Activated naive CD8-positive, alpha-beta T cell treated with anti-CD3 and anti-CD28 coated beads for 36 hours (primary cell): ENCODE measurements around the gene PPM1H. TPM values are rescaled to one million over a fixed set of nuclear protein-coding genes. Genes with fewer than 3 reads are reported as not detected.

Experiments
- DNase-seq: peaks from one replicate; pipeline ENCODE4 v3.0.0; 2021
- H3K27ac Mint-ChIP-seq: one replicate; pipeline ENCODE4 v1.8.0; 2022; ENCODE audit warnings: mild to moderate bottlenecking, moderate library complexity, mixed read lengths
- H3K27me3 Mint-ChIP-seq: one replicate; pipeline ENCODE4 v1.8.0; 2022; ENCODE audit warnings: mild to moderate bottlenecking, mixed read lengths
- H3K36me3 Mint-ChIP-seq: one replicate; pipeline ENCODE4 v1.8.0; 2021; ENCODE audit warnings: mild to moderate bottlenecking, mixed read lengths
- H3K4me1 Mint-ChIP-seq: one replicate; pipeline ENCODE4 v1.8.0; 2021; ENCODE audit warnings: mixed read lengths
- H3K4me3 Mint-ChIP-seq: one replicate; pipeline ENCODE4 v1.8.0; 2022; ENCODE audit warnings: mild to moderate bottlenecking, moderate library complexity, mixed read lengths
- H3K9me3 Mint-ChIP-seq: one replicate; pipeline ENCODE4 v1.8.0; 2022; ENCODE audit warnings: mixed read lengths
- total RNA-seq, 2 experiments: library from RNA; stranded (reverse); gene quantifications; one replicate each; pipeline ENCODE4 v1.2.3, GENCODE V29; 2021

PPM1H gene
- total RNA-seq, 2 experiments from 2014 or later = 0.04 TPM; not detected in 1

DNA sequence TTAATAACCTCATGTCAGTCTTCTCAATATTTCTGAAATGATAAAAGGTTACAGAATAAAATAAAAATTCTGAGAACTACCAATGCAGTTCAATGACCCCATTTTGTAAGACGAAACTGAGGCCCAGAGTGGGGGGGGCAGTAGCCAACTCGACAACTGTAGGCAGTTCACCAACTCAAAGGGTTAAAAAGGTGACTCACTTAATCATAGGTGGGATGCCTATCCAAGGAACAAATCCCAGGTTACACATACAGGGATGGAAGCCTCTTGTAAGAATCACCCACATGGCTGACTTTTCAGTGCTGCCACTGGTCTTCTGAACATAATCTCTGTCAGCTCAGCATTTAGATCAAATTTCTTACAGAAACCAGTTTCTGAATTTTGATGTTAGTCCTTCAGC lies 10.9 kb downstream of the PPM1H start:
- H3K27ac Mint-ChIP-seq = no peak overlapping the region
- H3K36me3 Mint-ChIP-seq = no peaks in the 10 kb centered on the region
- no peak overlapping the region for H3K4me3 Mint-ChIP-seq
- no peaks in the 10 kb centered on the region for H3K9me3 Mint-ChIP-seq
- DNase-seq = no peak
- peaks cover 10% of the 10 kb centered on the region for H3K27me3 Mint-ChIP-seq
- H3K4me1 Mint-ChIP-seq = no peaks in the 10 kb centered on the region

DNA sequence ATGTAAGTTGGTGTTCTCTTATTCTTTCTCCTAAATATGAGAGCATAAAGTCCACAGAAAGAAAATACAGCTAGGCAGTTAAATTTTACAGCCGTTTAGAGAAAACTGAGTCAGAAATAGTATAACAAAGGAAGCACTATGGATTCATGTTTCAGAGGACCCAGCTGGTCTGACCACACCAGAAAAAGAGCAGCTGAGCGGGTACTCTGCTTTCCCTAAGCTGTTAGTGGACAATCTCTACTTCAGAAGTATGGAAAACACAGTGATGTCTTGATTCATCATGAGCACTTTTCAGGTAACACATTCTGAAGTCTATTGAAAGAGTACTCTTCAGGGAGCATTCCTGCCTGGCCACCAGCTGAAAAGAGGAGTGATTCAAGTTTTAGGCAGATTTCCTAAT lies 12.4 kb downstream of the PPM1H start:
- Mint-ChIP-seq H3K4me1 (no peaks in the 10 kb centered on the region), H3K36me3 (no peaks in the 10 kb centered on the region), H3K27me3 (peaks cover 10% of the 10 kb centered on the region), H3K9me3 (no peaks in the 10 kb centered on the region), H3K4me3 (no peak overlapping the region), H3K27ac (no peak overlapping the region)
- DNase-seq = no peak

DNA sequence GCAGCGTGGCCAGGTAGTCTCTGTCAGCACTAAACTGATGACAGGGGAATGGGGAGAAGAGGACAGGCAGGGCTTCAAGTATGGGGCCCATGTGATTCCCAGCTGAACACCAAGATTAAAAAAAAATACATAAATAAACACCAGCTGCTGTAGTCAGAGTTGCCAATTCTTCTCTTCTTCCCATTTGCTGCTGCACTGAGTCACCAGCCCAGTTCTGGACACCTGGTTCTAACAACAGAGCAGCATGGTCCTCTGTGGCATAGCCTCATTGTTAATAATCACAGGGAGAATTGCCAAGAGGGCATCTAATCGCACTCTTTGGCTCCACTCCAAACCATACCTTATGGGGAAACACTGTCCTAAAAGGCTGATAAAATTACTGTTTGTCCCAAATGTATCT lies 15.1 kb downstream of the PPM1H start:
- no peaks in the 10 kb centered on the region for H3K27me3 Mint-ChIP-seq
- no peak overlapping the region for H3K27ac Mint-ChIP-seq
- no peaks in the 10 kb centered on the region for H3K4me1 Mint-ChIP-seq
- no peaks in the 10 kb centered on the region for H3K9me3 Mint-ChIP-seq
- H3K4me3 Mint-ChIP-seq = no peak overlapping the region
- DNase-seq = no peak
- no peaks in the 10 kb centered on the region for H3K36me3 Mint-ChIP-seq

DNA sequence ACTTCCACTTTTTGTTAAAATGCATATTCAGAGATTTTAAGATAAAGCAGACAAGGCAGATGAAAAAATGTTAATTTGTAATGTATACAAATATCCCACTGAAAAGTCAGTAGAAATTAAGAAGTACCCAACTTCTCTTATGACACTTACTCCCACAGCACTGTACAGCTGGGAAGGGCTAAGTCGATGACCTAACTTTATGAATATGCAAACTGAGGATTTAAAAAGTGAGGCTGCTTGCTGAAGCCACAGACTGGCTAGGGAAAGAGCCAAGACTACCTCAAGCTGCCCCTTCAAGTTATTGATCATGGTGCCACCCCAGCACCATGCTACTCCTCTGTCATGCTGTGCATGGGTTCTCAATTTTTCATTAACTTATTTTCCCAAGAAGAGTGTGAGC lies 17.0 kb downstream of the PPM1H start:
- Mint-ChIP-seq H3K27me3 (no peaks in the 10 kb centered on the region), H3K4me1 (no peaks in the 10 kb centered on the region), H3K4me3 (no peak overlapping the region), H3K36me3 (no peaks in the 10 kb centered on the region), H3K27ac (no peak overlapping the region), H3K9me3 (no peaks in the 10 kb centered on the region)
- DNase-seq = no peak

DNA sequence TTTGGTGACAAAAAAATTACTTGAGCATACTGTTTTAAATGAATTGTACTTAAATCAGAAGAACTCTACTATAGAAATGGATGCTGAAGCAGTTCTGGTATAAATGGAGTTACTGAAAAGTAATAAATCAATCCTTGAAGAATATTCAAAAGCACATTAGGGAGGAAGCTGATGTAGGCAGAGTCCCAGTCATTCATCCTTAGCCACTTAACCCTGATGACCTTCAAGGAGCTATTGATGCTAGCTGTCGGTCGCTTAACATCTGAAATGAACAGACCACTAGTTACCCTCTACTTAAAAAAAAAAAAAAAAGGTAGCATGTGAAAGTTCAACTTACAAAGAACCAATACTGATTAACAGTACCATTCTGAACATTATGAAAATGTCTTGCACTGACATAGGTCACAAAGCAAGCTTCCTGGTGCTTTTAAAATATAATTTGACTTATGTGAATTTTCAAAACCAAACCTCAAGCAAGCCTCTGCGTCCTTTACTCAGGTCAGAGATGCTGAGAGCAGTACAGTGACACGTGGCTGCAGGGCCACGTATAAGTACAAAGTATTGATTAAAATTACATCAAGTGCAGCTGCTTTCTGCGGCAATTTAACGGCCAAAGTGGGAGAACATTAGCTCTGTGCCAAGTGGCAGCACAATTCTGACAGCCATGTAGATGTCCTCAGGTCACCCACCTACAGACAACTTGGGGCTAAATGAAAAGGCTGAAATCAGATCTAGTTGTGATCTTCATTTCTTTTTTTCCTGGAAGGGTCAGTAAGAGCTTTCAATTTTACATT lies 18.1 kb downstream of the PPM1H start:
- no peaks in the 10 kb centered on the region for H3K27me3 Mint-ChIP-seq
- H3K27ac Mint-ChIP-seq = no peak overlapping the region
- H3K9me3 Mint-ChIP-seq = no peaks in the 10 kb centered on the region
- no peaks in the 10 kb centered on the region for H3K4me1 Mint-ChIP-seq
- H3K36me3 Mint-ChIP-seq = no peaks in the 10 kb centered on the region
- no peak overlapping the region for H3K4me3 Mint-ChIP-seq
- DNase-seq = no peak

DNA sequence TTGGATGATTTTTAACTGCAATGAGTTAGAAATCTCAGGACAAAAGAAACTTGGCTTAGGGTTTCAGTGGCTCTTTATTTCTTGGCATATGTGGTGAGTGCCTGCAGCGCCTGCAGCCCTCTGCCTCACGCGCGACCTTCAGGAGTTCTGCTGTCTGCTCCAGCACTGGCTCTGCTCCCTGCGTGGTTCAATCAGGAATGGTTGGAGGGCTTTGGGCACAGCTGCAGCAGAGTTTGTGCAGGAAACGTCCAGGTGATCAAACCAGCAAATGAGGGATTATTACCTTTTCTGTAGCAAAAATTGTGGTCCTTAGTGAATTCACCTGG lies 19.8 kb downstream of the PPM1H start:
- H3K9me3 Mint-ChIP-seq = no peaks in the 10 kb centered on the region
- no peaks in the 10 kb centered on the region for H3K36me3 Mint-ChIP-seq
- H3K27me3 Mint-ChIP-seq = no peaks in the 10 kb centered on the region
- no peaks in the 10 kb centered on the region for H3K4me1 Mint-ChIP-seq
- DNase-seq = no peak
- no peak overlapping the region for H3K27ac Mint-ChIP-seq
- H3K4me3 Mint-ChIP-seq = no peak overlapping the region

DNA sequence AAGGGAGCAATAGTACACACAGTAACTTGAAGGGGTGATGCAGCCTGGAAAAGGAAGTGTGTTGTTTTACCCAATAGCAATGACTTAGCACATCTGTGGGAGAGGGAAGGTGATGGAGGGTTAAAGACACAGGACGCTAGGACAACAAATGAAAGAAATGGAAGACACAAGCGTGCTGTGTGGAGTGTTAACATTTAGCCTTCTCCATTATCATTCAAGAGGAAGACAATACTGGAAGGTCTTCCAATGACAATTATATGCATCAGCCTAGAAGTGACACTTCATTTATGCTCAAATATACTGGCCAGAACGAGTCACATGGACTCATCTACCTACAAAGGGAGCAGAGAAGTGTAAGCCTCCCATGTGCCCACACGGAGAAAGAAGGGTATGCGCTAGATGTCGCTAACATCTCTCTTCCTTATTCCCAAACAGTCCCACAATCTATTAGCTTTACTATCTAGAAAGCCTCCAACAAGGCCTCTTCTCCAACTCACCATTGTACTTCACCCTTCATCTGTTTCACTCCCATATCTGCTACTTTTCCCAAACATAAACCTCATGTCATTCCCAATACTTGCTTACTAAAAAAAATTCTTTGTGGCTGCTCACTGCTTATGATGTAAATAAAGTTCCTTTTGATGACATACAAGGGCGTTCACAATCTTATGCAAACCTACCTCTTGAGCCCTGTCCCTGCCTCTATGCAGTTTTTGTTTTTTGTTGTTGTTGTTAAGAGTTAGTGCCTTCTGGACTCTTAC lies 20.3 kb downstream of the PPM1H start:
- H3K9me3 Mint-ChIP-seq = no peaks in the 10 kb centered on the region
- no peaks in the 10 kb centered on the region for H3K27me3 Mint-ChIP-seq
- H3K4me1 Mint-ChIP-seq = no peaks in the 10 kb centered on the region
- H3K36me3 Mint-ChIP-seq = no peaks in the 10 kb centered on the region
- DNase-seq = no peak
- H3K4me3 Mint-ChIP-seq = no peak overlapping the region
- no peak overlapping the region for H3K27ac Mint-ChIP-seq

DNA sequence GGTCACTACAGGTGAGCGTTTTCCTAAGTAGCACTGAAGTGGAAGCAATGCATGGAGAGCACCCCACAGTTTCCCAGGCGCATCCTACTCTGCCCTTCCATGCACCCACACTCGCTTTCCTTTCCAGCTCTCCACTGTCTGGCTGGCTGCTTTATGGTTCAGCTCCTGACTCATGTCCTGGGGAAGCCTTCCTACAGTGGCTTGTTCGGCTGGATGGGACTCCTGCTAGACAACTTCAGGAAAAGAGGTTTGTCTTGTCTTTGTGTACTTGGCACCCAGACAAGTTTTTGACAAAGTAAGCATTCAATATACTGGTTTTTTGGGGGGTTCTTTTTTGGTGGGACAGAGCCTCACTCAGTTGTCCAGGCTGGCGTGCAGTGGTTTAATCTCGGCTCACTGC lies 21.6 kb downstream of the PPM1H start:
- Mint-ChIP-seq H3K36me3 (no peaks in the 10 kb centered on the region), H3K27ac (no peak overlapping the region), H3K27me3 (no peaks in the 10 kb centered on the region), H3K4me3 (no peak overlapping the region), H3K9me3 (no peaks in the 10 kb centered on the region), H3K4me1 (no peaks in the 10 kb centered on the region)
- DNase-seq = no peak

DNA sequence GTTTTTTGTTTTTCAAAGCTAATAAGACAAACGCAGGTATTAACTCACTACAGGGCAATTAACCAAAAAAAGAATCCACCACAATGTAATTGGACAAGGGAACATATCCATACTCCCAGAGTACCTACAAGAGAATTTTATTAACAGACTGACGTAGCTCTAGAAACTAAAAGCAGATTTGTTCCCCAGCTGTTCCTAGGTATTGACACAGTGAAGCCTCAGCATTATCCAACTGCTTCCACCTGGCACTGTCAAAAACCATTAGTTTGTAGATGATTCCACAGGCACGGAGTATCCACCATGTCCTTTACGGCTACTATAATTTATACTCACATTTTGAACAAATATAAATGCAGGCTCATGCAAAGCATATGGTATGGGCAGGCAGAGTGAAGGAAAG lies 22.3 kb downstream of the PPM1H start:
- Mint-ChIP-seq H3K4me1 (no peaks in the 10 kb centered on the region), H3K36me3 (no peaks in the 10 kb centered on the region), H3K9me3 (no peaks in the 10 kb centered on the region), H3K27me3 (no peaks in the 10 kb centered on the region), H3K4me3 (no peak overlapping the region), H3K27ac (no peak overlapping the region)
- no peak for DNase-seq

DNA sequence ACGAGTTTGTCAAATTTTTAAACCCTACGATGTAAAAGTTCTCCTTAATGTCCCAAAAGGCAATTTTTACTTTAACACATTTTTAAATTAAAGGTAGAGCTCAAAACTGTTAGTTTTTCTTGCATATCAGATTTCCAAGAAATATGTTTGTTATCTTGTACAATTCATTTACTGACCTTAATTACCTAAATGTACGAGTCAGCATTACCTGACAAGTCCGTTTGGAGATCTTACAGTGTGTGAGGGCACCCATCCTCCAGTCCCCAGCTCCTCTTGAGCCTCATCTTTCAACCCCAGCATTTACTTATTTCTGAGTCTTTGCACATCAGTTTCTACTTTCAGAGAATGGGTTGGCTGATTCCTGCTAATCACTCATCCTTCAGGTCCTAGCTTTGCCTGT lies 23.7 kb downstream of the PPM1H start:
- no peak overlapping the region for H3K4me3 Mint-ChIP-seq
- no peaks in the 10 kb centered on the region for H3K4me1 Mint-ChIP-seq
- DNase-seq = no peak
- H3K27me3 Mint-ChIP-seq = no peaks in the 10 kb centered on the region
- no peak overlapping the region for H3K27ac Mint-ChIP-seq
- H3K36me3 Mint-ChIP-seq = no peaks in the 10 kb centered on the region
- H3K9me3 Mint-ChIP-seq = no peaks in the 10 kb centered on the region

DNA sequence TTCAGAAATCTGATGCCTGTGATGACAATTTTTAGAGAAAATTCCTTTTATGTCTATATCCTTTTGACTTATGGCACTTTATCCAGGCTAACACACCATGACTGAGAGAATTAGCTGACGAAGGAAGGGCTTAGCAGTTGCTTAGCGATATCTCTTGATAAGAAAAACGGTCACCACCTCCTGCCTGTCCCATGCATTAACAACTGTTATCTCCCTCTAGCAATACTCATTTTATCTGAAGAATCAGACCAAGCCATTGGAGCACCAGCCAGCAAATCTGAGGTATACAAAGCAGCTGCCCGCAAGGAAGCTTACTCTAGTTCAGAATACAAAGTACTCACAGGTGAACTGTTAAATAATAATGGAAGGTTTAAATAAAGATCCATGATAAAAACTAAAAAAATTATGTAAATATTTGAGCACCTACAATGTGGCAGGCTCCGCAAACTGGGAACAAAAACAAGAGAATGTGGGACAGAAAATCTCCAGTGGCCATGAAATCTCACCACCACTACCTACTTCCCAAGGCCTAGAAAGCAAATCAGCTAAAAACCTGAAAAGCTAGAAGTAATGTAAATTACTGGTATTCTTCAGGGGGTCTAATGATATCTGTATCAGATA lies 24.3 kb downstream of the PPM1H start:
- no peak overlapping the region for H3K4me3 Mint-ChIP-seq
- H3K9me3 Mint-ChIP-seq = no peaks in the 10 kb centered on the region
- no peaks in the 10 kb centered on the region for H3K4me1 Mint-ChIP-seq
- no peak for DNase-seq
- no peaks in the 10 kb centered on the region for H3K27me3 Mint-ChIP-seq
- no peaks in the 10 kb centered on the region for H3K36me3 Mint-ChIP-seq
- H3K27ac Mint-ChIP-seq = no peak overlapping the region

DNA sequence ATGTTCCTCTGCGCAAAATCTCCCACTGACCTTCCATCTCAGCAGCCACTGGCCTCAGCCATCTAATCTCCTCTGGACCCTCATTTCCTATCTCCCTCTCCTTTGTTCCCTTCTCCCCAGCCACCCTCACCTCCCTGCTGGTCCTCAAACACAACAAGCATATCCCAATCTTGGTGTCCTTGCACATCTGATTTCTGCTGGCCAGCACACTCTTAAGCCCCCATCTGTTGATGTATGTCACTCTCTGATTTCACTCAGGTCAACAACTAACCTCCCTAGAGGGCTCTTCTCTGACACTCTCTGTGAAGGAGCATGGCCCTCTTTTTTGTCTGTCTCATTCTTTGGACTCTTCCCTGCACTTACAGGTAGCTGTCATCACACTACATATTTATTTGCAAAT lies 25.6 kb downstream of the PPM1H start:
- no peak for DNase-seq
- Mint-ChIP-seq H3K27ac (no peak overlapping the region), H3K4me1 (no peaks in the 10 kb centered on the region), H3K27me3 (no peaks in the 10 kb centered on the region), H3K9me3 (no peaks in the 10 kb centered on the region), H3K4me3 (no peak overlapping the region), H3K36me3 (no peaks in the 10 kb centered on the region)

DNA sequence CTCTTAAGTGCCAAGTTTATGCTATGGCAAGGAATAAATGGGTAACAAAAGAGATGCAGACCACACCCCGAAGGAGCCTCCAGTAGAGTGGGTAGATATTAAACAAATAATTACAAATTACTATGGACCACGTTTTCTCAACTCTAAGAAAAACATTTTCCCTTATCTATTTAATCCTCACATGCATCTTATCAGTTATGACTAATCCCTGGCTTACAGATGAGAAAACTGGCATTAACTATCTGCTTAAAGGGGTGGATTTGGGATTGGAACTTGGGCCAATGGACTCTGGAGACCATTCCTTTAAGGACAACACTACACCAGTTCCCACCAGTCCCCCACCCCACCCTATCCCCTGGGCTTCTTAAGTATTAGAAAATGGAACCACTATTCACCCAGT lies 26.3 kb downstream of the PPM1H start:
- H3K4me3 Mint-ChIP-seq = no peak overlapping the region
- no peaks in the 10 kb centered on the region for H3K36me3 Mint-ChIP-seq
- H3K27me3 Mint-ChIP-seq = no peaks in the 10 kb centered on the region
- no peaks in the 10 kb centered on the region for H3K4me1 Mint-ChIP-seq
- no peaks in the 10 kb centered on the region for H3K9me3 Mint-ChIP-seq
- no peak overlapping the region for H3K27ac Mint-ChIP-seq
- no peak for DNase-seq

DNA sequence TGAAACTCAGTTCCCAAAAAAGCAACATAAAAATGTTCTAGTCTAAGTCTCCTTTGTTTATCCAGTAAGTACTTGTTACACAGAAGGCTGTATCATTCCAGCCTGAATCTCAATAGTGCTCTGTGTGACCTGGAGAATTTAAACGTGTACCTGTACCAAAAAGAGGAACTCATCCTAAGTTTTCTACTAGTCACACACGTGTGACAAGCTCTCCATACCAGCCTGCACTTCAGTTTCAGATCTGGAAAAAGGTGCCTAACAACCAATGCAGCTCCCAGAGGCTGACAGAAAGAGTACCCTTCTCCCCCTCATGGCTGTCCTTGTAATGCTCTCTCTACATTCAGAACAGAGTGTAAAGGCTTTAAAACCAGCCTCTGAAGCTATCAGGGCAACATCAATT lies 27.4 kb downstream of the PPM1H start:
- Mint-ChIP-seq H3K4me3 (no peak overlapping the region), H3K27ac (no peak overlapping the region), H3K36me3 (no peaks in the 10 kb centered on the region), H3K27me3 (no peaks in the 10 kb centered on the region), H3K9me3 (no peaks in the 10 kb centered on the region), H3K4me1 (no peaks in the 10 kb centered on the region)
- DNase-seq = no peak

DNA sequence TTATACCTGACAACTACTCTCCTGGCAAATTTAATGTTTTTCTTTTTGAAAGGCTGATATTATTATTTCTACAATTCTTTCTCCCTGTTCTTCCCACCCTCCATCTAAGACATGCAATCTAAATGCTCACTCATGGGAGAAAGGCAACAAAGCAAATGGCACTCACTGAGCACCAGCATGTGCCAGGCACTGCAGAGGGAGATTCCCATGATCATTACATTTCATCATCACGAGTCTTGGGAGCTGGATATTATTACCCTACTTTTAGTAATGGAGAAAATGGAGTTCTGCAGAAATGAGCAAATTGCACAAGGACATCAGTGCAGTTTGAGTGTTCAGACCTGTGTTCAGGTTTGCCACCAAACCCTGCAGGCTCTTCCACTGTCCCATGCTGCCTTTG lies 27.9 kb downstream of the PPM1H start:
- Mint-ChIP-seq H3K9me3 (no peaks in the 10 kb centered on the region), H3K4me3 (no peak overlapping the region), H3K36me3 (no peaks in the 10 kb centered on the region), H3K27ac (no peak overlapping the region), H3K27me3 (no peaks in the 10 kb centered on the region), H3K4me1 (no peaks in the 10 kb centered on the region)
- no peak for DNase-seq

DNA sequence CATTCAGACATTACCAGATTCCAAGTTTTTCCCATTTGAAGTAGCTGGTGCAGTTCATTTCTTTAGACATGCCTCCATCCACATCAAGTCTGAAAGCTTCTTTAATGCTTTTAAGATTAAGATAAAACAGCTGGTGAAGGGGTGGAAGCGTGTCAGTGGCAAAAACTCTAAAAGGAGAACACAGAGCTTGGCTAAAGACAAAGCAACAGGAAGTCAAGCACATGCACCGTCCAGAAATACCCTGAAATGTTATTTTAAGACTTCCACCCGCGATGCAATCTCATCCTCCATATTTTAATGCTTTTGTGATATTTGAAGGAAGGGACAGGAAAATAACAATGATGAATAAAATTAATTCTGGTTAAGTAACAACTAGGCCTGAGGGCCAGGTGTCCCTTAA lies 31.8 kb downstream of the PPM1H start:
- Mint-ChIP-seq H3K27me3 (no peaks in the 10 kb centered on the region), H3K4me1 (no peaks in the 10 kb centered on the region), H3K9me3 (no peaks in the 10 kb centered on the region), H3K4me3 (no peak overlapping the region), H3K27ac (no peak overlapping the region), H3K36me3 (no peaks in the 10 kb centered on the region)
- DNase-seq = no peak
